ENCODE measurements around the gene SLC15A2.
"Not testable (repeated sequence)": the region's sequence is repeated elsewhere in the genome, so short reads cannot be mapped to it uniquely, and the experiment has no call there.

SLC15A2 gene

GRCh38 chr3:121918779-121919483 is 24.7 kb downstream of the SLC15A2 start:
- no peak for DNase-seq (ENCODE audit: low read depth in 3 of 3)

GRCh38 chr3:121924734-121925133 is 30.5 kb downstream of the SLC15A2 start:
- no peak for DNase-seq (ENCODE audit: low read depth in 3 of 3)

GRCh38 chr3:121926380-121926779 is 32.2 kb downstream of the SLC15A2 start:
- no peak for DNase-seq (ENCODE audit: low read depth in 3 of 3)

- not testable (repeated sequence) for DNase-seq (ENCODE audit: low read depth in 3 of 3)
These were observed 44.1 kb downstream of the SLC15A2 start for GRCh38 chr3:121938141-121938855.

GRCh38 chr3:121941592-121941991 is 47.4 kb downstream of the SLC15A2 start:
- DNase-seq (ENCODE audit: low read depth in 3 of 3) = no peak

- no peak for DNase-seq (ENCODE audit: low read depth in 3 of 3)
These were observed 48.0 kb downstream of the SLC15A2 start for GRCh38 chr3:121942116-121942786.

- no peak for DNase-seq (ENCODE audit: low read depth in 3 of 3)
These were observed 49.2 kb downstream of the SLC15A2 start for GRCh38 chr3:121943431-121943830.

- no peak for DNase-seq (ENCODE audit: low read depth in 3 of 3)
These were observed 54.4 kb downstream of the SLC15A2 start for GRCh38 chr3:121948641-121949040.

- DNase-seq (ENCODE audit: low read depth in 3 of 3) = no peak
These were observed 57.2 kb downstream of the SLC15A2 start for GRCh38 chr3:121951291-121951919.

GRCh38 chr3:121956363-121956762 is 62.2 kb downstream of the SLC15A2 start:
- no peak for DNase-seq (ENCODE audit: low read depth in 3 of 3)

GRCh38 chr3:121957674-121958415 is 63.6 kb downstream of the SLC15A2 start:
- DNase-seq (ENCODE audit: low read depth in 3 of 3) = no peak

GRCh38 chr3:121958801-121959200 is 64.6 kb downstream of the SLC15A2 start:
- DNase-seq (ENCODE audit: low read depth in 3 of 3) = no peak

- DNase-seq (ENCODE audit: low read depth in 3 of 3) = no peak
These were observed 67.1 kb downstream of the SLC15A2 start for GRCh38 chr3:121961283-121961682.

GRCh38 chr3:121962443-121962842 is 68.2 kb downstream of the SLC15A2 start:
- no peak for DNase-seq (ENCODE audit: low read depth in 3 of 3)

GRCh38 chr3:121963608-121964007 is 69.4 kb downstream of the SLC15A2 start:
- no peak for DNase-seq (ENCODE audit: low read depth in 3 of 3)

- DNase-seq (ENCODE audit: low read depth in 3 of 3) = no peak
These were observed 75.4 kb downstream of the SLC15A2 start for GRCh38 chr3:121969631-121970030.

- DNase-seq (ENCODE audit: low read depth in 3 of 3) = no peak
These were observed 75.8 kb downstream of the SLC15A2 start for GRCh38 chr3:121970047-121970446.

GRCh38 chr3:121974601-121975111 is 80.5 kb downstream of the SLC15A2 start:
- no peak for DNase-seq (ENCODE audit: low read depth in 3 of 3)

GRCh38 chr3:121975702-121976302 is 81.6 kb downstream of the SLC15A2 start:
- DNase-seq (ENCODE audit: low read depth in 3 of 3) = no peak

GRCh38 chr3:121976727-121977126 is 82.5 kb downstream of the SLC15A2 start:
- no peak for DNase-seq (ENCODE audit: low read depth in 3 of 3)

GRCh38 chr3:121979246-121979645 is 85.0 kb downstream of the SLC15A2 start:
- no peak for DNase-seq (ENCODE audit: low read depth in 3 of 3)
